ENCODE results near the gene TANC1. TPM values are rescaled to one million over a fixed set of nuclear protein-coding genes. Genes with fewer than 3 reads are reported as not detected.
A peak's percentile ranks its signal among the peaks of the same experiment; 100 is the strongest.

TANC1 gene
- total RNA-seq, 1 experiment from 2014 or later: 21.1 TPM

- CTCF ChIA-PET: no interaction called here
- Mint-ChIP-seq H3K36me3 (ENCODE audit: insufficient read depth, unreplicated experiment) (peaks cover 11% of the 10 kb centered on the region), H3K9me3 (ENCODE audit: unreplicated experiment) (no peaks in the 10 kb centered on the region), H3K4me1 (ENCODE audit: low read depth, unreplicated experiment) (peaks cover 37% of the 10 kb centered on the region), H3K27ac (ENCODE audit: unreplicated experiment) (no peak overlapping the region), H3K27me3 (ENCODE audit: insufficient read depth, unreplicated experiment) (no peaks in the 10 kb centered on the region), H3K4me3 (ENCODE audit: unreplicated experiment) (no peak overlapping the region)
- POLR2A ChIA-PET: no interaction called here
- Histone ChIP-seq H3K4me3 (ENCODE audit: low read depth, low read length) (no peak overlapping the region), H3K9me3 (no peaks in the 10 kb centered on the region), H3K4me1 (peaks cover 24% of the 10 kb centered on the region), H3K27me3 (replicated peaks; ENCODE audit: control insufficient read depth, insufficient read depth, low read length) (no peaks in the 10 kb centered on the region), H3K36me3 (ENCODE audit: control insufficient read depth, insufficient read depth, low read length) (no peaks in the 10 kb centered on the region)
- TF ChIP-seq CTCF (IDR thresholded peaks at IDR 0.05; ENCODE audit: insufficient read depth in 1 of 2, low read depth in 1 of 2, low read length in 1 of 2, severe bottlenecking in 1 of 2, unreplicated experiment in 1 of 2): no peak
- intact Hi-C loops (cut with micrococcal nuclease; ENCODE audit: unreplicated experiment): no loop called here
- no peak for DNase-seq
- no TSS peak for BruUV-seq (replicated peaks)
Measured at GRCh38 chr2:159060518-159060917, 92.1 kb downstream of the TANC1 start.

- no peaks in the 10 kb centered on the region for H3K36me3 ChIP-seq (ENCODE audit: control insufficient read depth, insufficient read depth, low read length)
- no peaks in the 10 kb centered on the region for H3K9me3 Mint-ChIP-seq (ENCODE audit: unreplicated experiment)
- no peaks in the 10 kb centered on the region for H3K27me3 Mint-ChIP-seq (ENCODE audit: insufficient read depth, unreplicated experiment)
- intact Hi-C loops (cut with micrococcal nuclease; ENCODE audit: unreplicated experiment): no loop called here
- H3K27me3 ChIP-seq (replicated peaks; ENCODE audit: control insufficient read depth, insufficient read depth, low read length): no peaks in the 10 kb centered on the region
- BruUV-seq (replicated peaks): no TSS peak
- no peak overlapping the region for H3K4me3 Mint-ChIP-seq (ENCODE audit: unreplicated experiment)
- peaks cover 17% of the 10 kb centered on the region for H3K36me3 Mint-ChIP-seq (ENCODE audit: insufficient read depth, unreplicated experiment)
- no peak for TF ChIP-seq CTCF (IDR thresholded peaks at IDR 0.05; ENCODE audit: insufficient read depth in 1 of 2, low read depth in 1 of 2, low read length in 1 of 2, severe bottlenecking in 1 of 2, unreplicated experiment in 1 of 2)
- peaks cover 26% of the 10 kb centered on the region for H3K4me1 ChIP-seq
- ChIA-PET POLR2A (no interaction called here), CTCF (no interaction called here)
- peaks cover 36% of the 10 kb centered on the region for H3K4me1 Mint-ChIP-seq (ENCODE audit: low read depth, unreplicated experiment)
- no peak for DNase-seq
- no peaks in the 10 kb centered on the region for H3K9me3 ChIP-seq
- H3K4me3 ChIP-seq (ENCODE audit: low read depth, low read length): no peak overlapping the region
- peak overlapping the region; percentile 56 for H3K27ac Mint-ChIP-seq (ENCODE audit: unreplicated experiment)
Measured at GRCh38 chr2:159063677-159064076, 95.2 kb downstream of the TANC1 start.

- CTCF ChIA-PET: interaction anchor here (1.0 kb wide), 1 partner anchor 54 kb away, joined by 3 read pairs; no protein-coding TSS in a partner anchor
Measured at GRCh38 chr2:159064446-159065301, 96.2 kb downstream of the TANC1 start.

More at GRCh38 chr2:159064446-159065301, 96.2 kb downstream of the TANC1 start:
- Histone ChIP-seq H3K4me3 (ENCODE audit: low read depth, low read length) (no peak overlapping the region), H3K9me3 (no peaks in the 10 kb centered on the region), H3K27me3 (replicated peaks; ENCODE audit: control insufficient read depth, insufficient read depth, low read length) (no peaks in the 10 kb centered on the region), H3K36me3 (ENCODE audit: control insufficient read depth, insufficient read depth, low read length) (no peaks in the 10 kb centered on the region), H3K4me1 (peaks cover 31% of the 10 kb centered on the region)
- Mint-ChIP-seq H3K27me3 (ENCODE audit: insufficient read depth, unreplicated experiment) (no peaks in the 10 kb centered on the region), H3K4me3 (ENCODE audit: unreplicated experiment) (no peak overlapping the region), H3K9me3 (ENCODE audit: unreplicated experiment) (no peaks in the 10 kb centered on the region), H3K4me1 (ENCODE audit: low read depth, unreplicated experiment) (peaks cover 33% of the 10 kb centered on the region), H3K27ac (ENCODE audit: unreplicated experiment) (peak overlapping the region; percentile 56), H3K36me3 (ENCODE audit: insufficient read depth, unreplicated experiment) (peaks cover 15% of the 10 kb centered on the region)
- no peak for TF ChIP-seq CTCF (IDR thresholded peaks at IDR 0.05; ENCODE audit: insufficient read depth in 1 of 2, low read depth in 1 of 2, low read length in 1 of 2, severe bottlenecking in 1 of 2, unreplicated experiment in 1 of 2)
- intact Hi-C loops (cut with micrococcal nuclease; ENCODE audit: unreplicated experiment): no loop called here
- POLR2A ChIA-PET: interaction anchor here (0.6 kb wide), 1 partner anchor 110 kb away, joined by 3 read pairs; no protein-coding TSS in a partner anchor
- BruUV-seq (replicated peaks): no TSS peak
- no peak for DNase-seq

All from Caco-2 (cell line).